Osteocyte (in vitro differentiated cells): ENCODE data around the gene LRIT2. TPM values are rescaled to one million over a fixed set of nuclear protein-coding genes. Genes with fewer than 3 reads are reported as not detected.

Experiments used
- DNase-seq: peaks from one replicate; pipeline ENCODE4 v3.0.0; 2021; ENCODE audit warnings: mixed read lengths; ENCODE audit not compliant: unreplicated experiment; ENCODE audit errors: extremely low spot score
- H3K27ac Mint-ChIP-seq: one replicate; pipeline ENCODE4 v1.8.0; 2021; ENCODE audit warnings: mild to moderate bottlenecking, mixed read lengths; ENCODE audit not compliant: unreplicated experiment
- H3K27me3 Mint-ChIP-seq: one replicate; pipeline ENCODE4 v1.8.0; 2021; ENCODE audit warnings: mixed read lengths; ENCODE audit not compliant: unreplicated experiment
- H3K36me3 Mint-ChIP-seq: one replicate; pipeline ENCODE4 v1.8.0; 2021; ENCODE audit warnings: mixed read lengths; ENCODE audit not compliant: unreplicated experiment
- H3K4me1 Mint-ChIP-seq: one replicate; pipeline ENCODE4 v1.8.0; 2021; ENCODE audit warnings: mixed read lengths; ENCODE audit not compliant: unreplicated experiment
- H3K4me3 Mint-ChIP-seq: one replicate; pipeline ENCODE4 v1.8.0; 2021; ENCODE audit warnings: mild to moderate bottlenecking, moderate library complexity, mixed read lengths; ENCODE audit not compliant: unreplicated experiment
- H3K9me3 Mint-ChIP-seq: one replicate; pipeline ENCODE4 v1.8.0; 2021; ENCODE audit warnings: mixed read lengths; ENCODE audit not compliant: unreplicated experiment
- total RNA-seq: library from RNA; stranded (reverse); gene quantifications from 2 replicates; pipeline ENCODE4 v1.2.1, GENCODE V29; 2021
- TF ChIP-seq, protein P1 (sequence below): fragments of 200-600 bp; sonication (generic); IDR thresholded peaks from 2 replicates; pipeline ENCODE4 v1.5.0; 2021; ENCODE audit warnings: antibody characterized with exemption, mild to moderate bottlenecking, moderate library complexity

Gene LRIT2
- total RNA-seq, 1 donor from 2014 or later: not detected

GRCh38 chr10:84241185-84241790 lies 15.9 kb upstream of the LRIT2 start, which contains the start of gene LRIT1:
Gene LRIT1, minus strand, starts transcription at chr10:84241546. Its CDS starts 107 bp downstream, at chr10:84241439.
- Mint-ChIP-seq H3K4me3 (no peak within 1 kb of the TSS), H3K9me3 (no peaks in the 10 kb centered on the region), H3K4me1 (no peaks in the 10 kb centered on the region), H3K36me3 (no peaks in the 10 kb centered on the region), H3K27ac (no peak within 1 kb of the TSS), H3K27me3 (peaks cover 24% of the 10 kb centered on the region)
- TF ChIP-seq, protein P1, sequence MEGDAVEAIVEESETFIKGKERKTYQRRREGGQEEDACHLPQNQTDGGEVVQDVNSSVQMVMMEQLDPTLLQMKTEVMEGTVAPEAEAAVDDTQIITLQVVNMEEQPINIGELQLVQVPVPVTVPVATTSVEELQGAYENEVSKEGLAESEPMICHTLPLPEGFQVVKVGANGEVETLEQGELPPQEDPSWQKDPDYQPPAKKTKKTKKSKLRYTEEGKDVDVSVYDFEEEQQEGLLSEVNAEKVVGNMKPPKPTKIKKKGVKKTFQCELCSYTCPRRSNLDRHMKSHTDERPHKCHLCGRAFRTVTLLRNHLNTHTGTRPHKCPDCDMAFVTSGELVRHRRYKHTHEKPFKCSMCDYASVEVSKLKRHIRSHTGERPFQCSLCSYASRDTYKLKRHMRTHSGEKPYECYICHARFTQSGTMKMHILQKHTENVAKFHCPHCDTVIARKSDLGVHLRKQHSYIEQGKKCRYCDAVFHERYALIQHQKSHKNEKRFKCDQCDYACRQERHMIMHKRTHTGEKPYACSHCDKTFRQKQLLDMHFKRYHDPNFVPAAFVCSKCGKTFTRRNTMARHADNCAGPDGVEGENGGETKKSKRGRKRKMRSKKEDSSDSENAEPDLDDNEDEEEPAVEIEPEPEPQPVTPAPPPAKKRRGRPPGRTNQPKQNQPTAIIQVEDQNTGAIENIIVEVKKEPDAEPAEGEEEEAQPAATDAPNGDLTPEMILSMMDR: no peak
- DNase-seq: no peak

GRCh38 chr10:84238909-84239308 lies 13.6 kb upstream of the LRIT2 start:
- Mint-ChIP-seq H3K4me1 (no peaks in the 10 kb centered on the region), H3K4me3 (no peak overlapping the region), H3K27me3 (peaks cover 19% of the 10 kb centered on the region), H3K27ac (no peak overlapping the region), H3K36me3 (no peaks in the 10 kb centered on the region), H3K9me3 (no peaks in the 10 kb centered on the region)
- TF ChIP-seq, protein P1: no peak
- no peak for DNase-seq

DNA sequence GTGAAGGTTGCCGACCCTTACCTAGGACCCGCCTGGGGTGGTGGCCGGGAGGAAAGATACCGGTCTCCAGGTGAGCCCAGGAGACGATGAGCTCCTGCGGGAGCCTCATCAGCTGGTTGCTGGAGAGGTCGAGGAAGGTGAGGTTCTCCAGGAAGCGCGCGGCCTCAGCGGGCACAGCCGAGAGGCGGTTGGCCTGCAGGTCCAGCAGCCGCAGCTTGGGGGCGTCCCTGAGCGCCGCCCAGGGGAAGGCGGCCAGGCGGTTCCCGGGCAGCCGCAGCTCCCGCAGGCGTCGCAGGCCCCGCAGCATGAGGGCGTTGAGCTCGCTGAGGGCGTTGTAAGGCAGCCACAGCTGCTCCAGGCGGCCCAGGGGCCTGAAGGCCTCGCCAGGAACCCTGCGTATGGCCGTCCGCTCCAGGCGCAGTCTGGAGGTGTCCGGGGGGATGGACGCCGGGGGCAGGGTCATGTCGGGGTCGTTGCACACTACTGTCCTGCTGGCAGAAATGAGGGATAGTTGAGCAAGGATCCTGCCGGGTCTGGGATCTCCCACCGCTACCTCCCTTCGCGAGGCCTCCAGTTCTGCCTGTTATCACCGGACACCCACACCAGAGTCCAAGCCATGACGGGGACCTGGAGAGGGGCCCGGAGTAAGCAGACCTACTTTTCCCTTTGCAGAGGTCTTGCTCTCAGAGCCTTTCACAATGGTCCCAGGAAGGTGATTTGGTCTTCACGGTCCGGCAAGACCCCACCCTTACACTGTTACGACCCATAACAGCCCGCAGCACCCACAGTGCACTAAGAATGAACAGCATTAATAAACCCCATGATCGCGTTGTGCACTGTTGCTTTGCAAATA lies 12.1 kb upstream of the LRIT2 start:
- DNase-seq: no peak
- no peaks in the 10 kb centered on the region for H3K36me3 Mint-ChIP-seq
- H3K4me1 Mint-ChIP-seq: no peaks in the 10 kb centered on the region
- TF ChIP-seq, protein P1: no peak
- peaks cover 19% of the 10 kb centered on the region for H3K27me3 Mint-ChIP-seq
- H3K9me3 Mint-ChIP-seq: no peaks in the 10 kb centered on the region
- no peak overlapping the region for H3K27ac Mint-ChIP-seq
- no peak overlapping the region for H3K4me3 Mint-ChIP-seq

- TF ChIP-seq, protein P1: no peak
- H3K36me3 Mint-ChIP-seq: no peaks in the 10 kb centered on the region
- peaks cover 19% of the 10 kb centered on the region for H3K27me3 Mint-ChIP-seq
- H3K4me1 Mint-ChIP-seq: no peaks in the 10 kb centered on the region
- no peak for DNase-seq
- H3K9me3 Mint-ChIP-seq: no peaks in the 10 kb centered on the region
- H3K27ac Mint-ChIP-seq: no peak overlapping the region
- no peak overlapping the region for H3K4me3 Mint-ChIP-seq
These were observed 11.5 kb upstream of the LRIT2 start for GRCh38 chr10:84236807-84237198.

GRCh38 chr10:84235096-84235495 lies 9.8 kb upstream of the LRIT2 start:
- H3K27ac Mint-ChIP-seq: no peak overlapping the region
- H3K9me3 Mint-ChIP-seq: no peaks in the 10 kb centered on the region
- H3K36me3 Mint-ChIP-seq: no peaks in the 10 kb centered on the region
- DNase-seq: no peak
- H3K4me3 Mint-ChIP-seq: no peak overlapping the region
- H3K27me3 Mint-ChIP-seq: peaks cover 15% of the 10 kb centered on the region
- H3K4me1 Mint-ChIP-seq: no peaks in the 10 kb centered on the region
- TF ChIP-seq, protein P1: no peak
